Skeletal muscle cell (primary cell): Measurements from ENCODE around the gene OPN1MW3.

Experiments used
- DNase-seq: peaks from one replicate; pipeline ENCODE4 v3.0.0-alpha.2; 2010; ENCODE audit warnings: low read depth
- H3K4me3 ChIP-seq: 2 replicates; pipeline ENCODE4 v1.5.1; 2011; ENCODE audit warnings: low read depth, mild to moderate bottlenecking, control low read depth, low read length, moderate library complexity

Gene OPN1MW3

DNA sequence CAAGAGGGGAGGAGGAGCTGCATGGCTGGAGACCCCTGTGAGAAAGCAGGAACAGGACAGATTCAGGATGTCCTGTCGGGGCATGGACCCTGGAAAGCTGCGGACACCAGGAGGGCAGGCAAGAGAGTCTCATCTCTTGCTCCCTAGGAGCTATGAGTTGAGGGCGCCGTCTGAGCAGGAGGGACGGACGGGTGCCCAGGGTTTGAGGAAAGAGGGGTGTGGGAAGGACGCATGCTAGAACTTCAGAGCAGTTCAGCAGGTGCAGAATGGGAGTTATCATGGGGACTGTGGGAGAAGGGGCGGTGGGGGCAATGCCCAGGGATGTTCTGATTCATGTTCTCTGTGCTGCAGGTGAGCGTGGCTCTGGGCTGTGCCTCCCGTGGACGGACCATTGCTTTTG is 63.0 kb downstream of the OPN1MW3 start:
- no peak for DNase-seq
- no peak overlapping the region for H3K4me3 ChIP-seq
